BE2C (cell line): ENCODE results near the gene RABL3.
A peak's percentile ranks its signal among the peaks of the same experiment; 100 is the strongest.

Experiments
- DNase-seq: peaks from one replicate; pipeline ENCODE4 v3.0.0-alpha.2; 2020
- H3K27me3 ChIP-seq: fragments of 250-450 bp; sonication (Bioruptor Pico); 2 replicates; pipeline ENCODE4 v1.5.1; 2020; ENCODE audit warnings: mild to moderate bottlenecking
- H3K36me3 ChIP-seq: fragments of 250-450 bp; sonication (Bioruptor Pico); 2 replicates; pipeline ENCODE4 v1.5.1; 2020; ENCODE audit warnings: mild to moderate bottlenecking
- H3K4me1 ChIP-seq: fragments of 250-450 bp; sonication (Bioruptor Pico); 2 replicates; pipeline ENCODE4 v1.5.1; 2020
- H3K4me3 ChIP-seq: 2 replicates; pipeline ENCODE4 v1.5.1; 2011; ENCODE audit warnings: low read depth, low read length
- H3K9me3 ChIP-seq: fragments of 250-450 bp; sonication (Bioruptor Pico); 2 replicates; pipeline ENCODE4 v1.5.1; 2020
- TF ChIP-seq, protein P1 (sequence below): IDR thresholded peaks from 2 replicates; pipeline ENCODE4 v1.5.1; 2012; ENCODE audit warnings: mild to moderate bottlenecking, low read depth, low read length

Gene RABL3

DNA sequence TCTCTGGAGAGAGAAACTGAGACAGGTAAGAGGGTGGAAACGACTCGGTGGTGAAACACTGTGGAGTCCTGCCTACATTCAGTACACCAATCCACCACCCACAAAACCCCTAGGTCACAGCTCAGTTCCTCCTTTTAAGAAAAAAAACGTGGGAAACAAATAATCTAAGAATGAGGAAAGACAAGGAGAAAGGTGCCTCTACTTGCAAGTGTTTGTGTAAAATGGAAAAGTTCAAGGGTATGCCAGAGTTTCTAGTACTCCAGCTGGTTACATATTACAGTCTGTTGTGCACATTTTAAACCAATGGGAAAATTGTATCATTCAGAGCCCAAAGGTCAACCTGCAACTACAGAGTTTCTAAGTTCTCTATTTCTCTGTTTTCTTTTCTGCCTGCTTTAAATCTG lies 92.5 kb downstream of the RABL3 start:
- Histone ChIP-seq H3K36me3 (no peaks in the 10 kb centered on the region), H3K4me1 (peaks cover 11% of the 10 kb centered on the region), H3K4me3 (no peak overlapping the region), H3K9me3 (no peaks in the 10 kb centered on the region), H3K27me3 (no peaks in the 10 kb centered on the region)
- no peak for DNase-seq
- TF ChIP-seq, protein P1, sequence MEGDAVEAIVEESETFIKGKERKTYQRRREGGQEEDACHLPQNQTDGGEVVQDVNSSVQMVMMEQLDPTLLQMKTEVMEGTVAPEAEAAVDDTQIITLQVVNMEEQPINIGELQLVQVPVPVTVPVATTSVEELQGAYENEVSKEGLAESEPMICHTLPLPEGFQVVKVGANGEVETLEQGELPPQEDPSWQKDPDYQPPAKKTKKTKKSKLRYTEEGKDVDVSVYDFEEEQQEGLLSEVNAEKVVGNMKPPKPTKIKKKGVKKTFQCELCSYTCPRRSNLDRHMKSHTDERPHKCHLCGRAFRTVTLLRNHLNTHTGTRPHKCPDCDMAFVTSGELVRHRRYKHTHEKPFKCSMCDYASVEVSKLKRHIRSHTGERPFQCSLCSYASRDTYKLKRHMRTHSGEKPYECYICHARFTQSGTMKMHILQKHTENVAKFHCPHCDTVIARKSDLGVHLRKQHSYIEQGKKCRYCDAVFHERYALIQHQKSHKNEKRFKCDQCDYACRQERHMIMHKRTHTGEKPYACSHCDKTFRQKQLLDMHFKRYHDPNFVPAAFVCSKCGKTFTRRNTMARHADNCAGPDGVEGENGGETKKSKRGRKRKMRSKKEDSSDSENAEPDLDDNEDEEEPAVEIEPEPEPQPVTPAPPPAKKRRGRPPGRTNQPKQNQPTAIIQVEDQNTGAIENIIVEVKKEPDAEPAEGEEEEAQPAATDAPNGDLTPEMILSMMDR = no peak

GRCh38 chr3:120648290-120648689 lies 94.0 kb downstream of the RABL3 start:
- Histone ChIP-seq H3K4me3 (no peak overlapping the region), H3K27me3 (no peaks in the 10 kb centered on the region), H3K9me3 (no peaks in the 10 kb centered on the region), H3K4me1 (peaks cover 8% of the 10 kb centered on the region), H3K36me3 (no peaks in the 10 kb centered on the region)
- TF ChIP-seq, protein P1 = no peak
- DNase-seq = no peak

- no peak for DNase-seq
- no peaks in the 10 kb centered on the region for H3K4me1 ChIP-seq
- no peak overlapping the region for H3K4me3 ChIP-seq
- TF ChIP-seq, protein P1 = no peak
- H3K36me3 ChIP-seq = no peaks in the 10 kb centered on the region
- H3K9me3 ChIP-seq = no peaks in the 10 kb centered on the region
- no peaks in the 10 kb centered on the region for H3K27me3 ChIP-seq
Measured at GRCh38 chr3:120646771-120647432, 95.4 kb downstream of the RABL3 start.

- Histone ChIP-seq H3K9me3 (no peaks in the 10 kb centered on the region), H3K4me3 (no peak overlapping the region), H3K36me3 (no peaks in the 10 kb centered on the region), H3K27me3 (no peaks in the 10 kb centered on the region), H3K4me1 (no peaks in the 10 kb centered on the region)
- TF ChIP-seq, protein P1 = no peak
- DNase-seq = no peak
Measured at GRCh38 chr3:120645083-120645845, 97.1 kb downstream of the RABL3 start.

DNA sequence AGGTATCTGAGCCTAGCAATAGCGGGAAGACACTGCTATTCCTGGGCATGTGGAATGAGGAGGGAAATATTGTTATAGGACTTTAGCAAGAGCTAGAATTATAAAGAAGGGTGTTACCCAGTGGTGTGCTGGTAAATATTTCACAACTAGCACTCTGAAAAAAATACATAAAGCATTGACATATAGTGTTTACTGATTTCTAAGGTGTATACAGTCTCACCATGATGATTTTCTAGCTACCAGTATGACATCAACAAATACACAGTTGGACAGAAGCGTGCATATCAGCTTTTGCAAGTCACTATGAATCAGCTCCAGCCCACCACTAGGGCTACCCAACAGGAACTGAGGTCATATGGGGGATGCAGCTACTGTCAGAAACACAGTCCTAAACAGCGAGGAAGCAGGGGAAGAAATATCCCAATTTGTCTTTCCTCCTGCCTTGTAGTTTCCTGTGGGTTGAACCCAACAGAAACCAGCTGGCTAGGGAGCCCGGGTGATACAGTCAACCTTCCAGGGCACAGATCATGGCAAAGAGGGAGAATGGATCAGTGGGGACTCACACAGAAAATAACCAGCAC lies 99.9 kb downstream of the RABL3 start:
- no peaks in the 10 kb centered on the region for H3K36me3 ChIP-seq
- DNase-seq = peak; percentile 6
- H3K4me3 ChIP-seq = no peak overlapping the region
- no peaks in the 10 kb centered on the region for H3K4me1 ChIP-seq
- no peaks in the 10 kb centered on the region for H3K9me3 ChIP-seq
- H3K27me3 ChIP-seq = no peaks in the 10 kb centered on the region
- TF ChIP-seq, protein P1 = no peak
